ENCODE results near the gene SEMA4G.

SEMA4G gene

DNA sequence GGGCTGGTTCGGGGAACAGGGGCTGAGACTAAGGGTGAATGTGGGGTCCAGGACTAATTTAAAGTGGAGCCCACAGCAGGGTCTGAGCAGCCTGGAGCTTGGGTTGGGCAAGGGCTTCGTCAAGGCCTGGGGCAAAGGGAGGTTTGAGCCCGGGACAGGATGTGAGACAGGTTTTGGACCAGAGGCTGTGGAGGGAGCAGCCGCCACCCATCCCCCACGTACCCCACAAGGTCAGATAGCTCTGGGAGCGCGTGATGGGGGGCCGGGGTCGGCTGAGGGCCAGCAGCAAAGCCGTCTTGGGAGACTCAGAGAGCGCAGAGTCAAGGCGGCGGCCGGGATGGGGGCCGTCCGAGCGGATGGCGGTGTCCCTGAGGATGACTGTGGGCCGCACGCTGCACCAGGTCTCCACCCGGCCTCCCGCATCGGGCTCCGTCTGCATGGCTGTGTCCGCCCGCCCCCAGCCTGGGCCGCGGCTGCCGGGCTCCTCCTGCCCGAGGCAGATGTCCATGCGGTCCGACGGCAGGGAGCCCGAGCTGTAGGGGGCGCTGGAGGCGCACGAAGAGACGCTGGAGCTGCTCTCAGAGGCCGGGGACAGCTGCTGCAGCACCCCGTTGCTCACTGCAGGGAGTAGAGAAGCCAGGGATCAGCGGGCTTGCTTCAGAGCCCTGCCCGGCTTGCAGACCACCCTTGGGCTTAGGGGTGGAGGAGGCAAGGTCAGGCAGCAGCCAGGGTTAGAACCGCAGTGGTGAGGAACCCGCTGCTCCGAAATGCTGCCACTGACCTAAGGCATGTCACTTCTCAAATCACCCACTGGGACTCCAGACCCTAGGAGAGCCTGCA, 49.5 kb downstream of the SEMA4G start:
- Histone ChIP-seq H3K9me3 (replicated peaks; ENCODE audit: insufficient read depth, low read length) (no peaks in the 10 kb centered on the region), H3K9me2 (replicated peaks; ENCODE audit: insufficient read depth, low read length) (no peaks in the 10 kb centered on the region), H2AFZ (ENCODE audit: low read length) (no peak overlapping the region), H4K20me1 (ENCODE audit: insufficient read depth, low read length) (no peaks in the 10 kb centered on the region), H3K79me2 (ENCODE audit: low read length) (no peaks in the 10 kb centered on the region), H3K4me2 (ENCODE audit: low read depth, low read length) (peak overlapping the region; percentile 31; the same call in 1 of the 2 replicates), H3K27me3 (replicated peaks; ENCODE audit: insufficient read depth, low read length) (peaks cover 42% of the 10 kb centered on the region), H3K9ac (ENCODE audit: low read length) (no peak overlapping the region), H3F3A (ENCODE audit: insufficient read depth, low read length) (no peaks in the 10 kb centered on the region), H3K4me1 (ENCODE audit: low read length) (0 out of 2 replicates have a peak, but pooled peaks cover 3% of the 10 kb centered on the region), H3K36me3 (replicated peaks; ENCODE audit: insufficient read depth, low read length) (no peaks in the 10 kb centered on the region), H3K27ac (ENCODE audit: low read length) (no peak overlapping the region), H3K4me3 (ENCODE audit: low read length) (no peak overlapping the region; the same call in 1 of the 2 replicates)
- TF ChIP-seq, protein P1, sequence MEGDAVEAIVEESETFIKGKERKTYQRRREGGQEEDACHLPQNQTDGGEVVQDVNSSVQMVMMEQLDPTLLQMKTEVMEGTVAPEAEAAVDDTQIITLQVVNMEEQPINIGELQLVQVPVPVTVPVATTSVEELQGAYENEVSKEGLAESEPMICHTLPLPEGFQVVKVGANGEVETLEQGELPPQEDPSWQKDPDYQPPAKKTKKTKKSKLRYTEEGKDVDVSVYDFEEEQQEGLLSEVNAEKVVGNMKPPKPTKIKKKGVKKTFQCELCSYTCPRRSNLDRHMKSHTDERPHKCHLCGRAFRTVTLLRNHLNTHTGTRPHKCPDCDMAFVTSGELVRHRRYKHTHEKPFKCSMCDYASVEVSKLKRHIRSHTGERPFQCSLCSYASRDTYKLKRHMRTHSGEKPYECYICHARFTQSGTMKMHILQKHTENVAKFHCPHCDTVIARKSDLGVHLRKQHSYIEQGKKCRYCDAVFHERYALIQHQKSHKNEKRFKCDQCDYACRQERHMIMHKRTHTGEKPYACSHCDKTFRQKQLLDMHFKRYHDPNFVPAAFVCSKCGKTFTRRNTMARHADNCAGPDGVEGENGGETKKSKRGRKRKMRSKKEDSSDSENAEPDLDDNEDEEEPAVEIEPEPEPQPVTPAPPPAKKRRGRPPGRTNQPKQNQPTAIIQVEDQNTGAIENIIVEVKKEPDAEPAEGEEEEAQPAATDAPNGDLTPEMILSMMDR (IDR thresholded peaks at IDR 0.05; ENCODE audit: low read length): peak; percentile 76
- no peak for TF ChIP-seq EZH2 (optimal IDR thresholded peaks at IDR 0.05; ENCODE audit: low read depth, low read length)
- peak; percentile 68 for DNase-seq
